GM21619 (cell line): ENCODE data around the gene DCUN1D1.

ENCODE experiments used
- ATAC-seq: cut with Tn5 transposase; IDR thresholded peaks from one replicate; pipeline ENCODE4 v1.9.1; 2021; ENCODE audit not compliant: unreplicated experiment

The DCUN1D1 gene

DNA sequence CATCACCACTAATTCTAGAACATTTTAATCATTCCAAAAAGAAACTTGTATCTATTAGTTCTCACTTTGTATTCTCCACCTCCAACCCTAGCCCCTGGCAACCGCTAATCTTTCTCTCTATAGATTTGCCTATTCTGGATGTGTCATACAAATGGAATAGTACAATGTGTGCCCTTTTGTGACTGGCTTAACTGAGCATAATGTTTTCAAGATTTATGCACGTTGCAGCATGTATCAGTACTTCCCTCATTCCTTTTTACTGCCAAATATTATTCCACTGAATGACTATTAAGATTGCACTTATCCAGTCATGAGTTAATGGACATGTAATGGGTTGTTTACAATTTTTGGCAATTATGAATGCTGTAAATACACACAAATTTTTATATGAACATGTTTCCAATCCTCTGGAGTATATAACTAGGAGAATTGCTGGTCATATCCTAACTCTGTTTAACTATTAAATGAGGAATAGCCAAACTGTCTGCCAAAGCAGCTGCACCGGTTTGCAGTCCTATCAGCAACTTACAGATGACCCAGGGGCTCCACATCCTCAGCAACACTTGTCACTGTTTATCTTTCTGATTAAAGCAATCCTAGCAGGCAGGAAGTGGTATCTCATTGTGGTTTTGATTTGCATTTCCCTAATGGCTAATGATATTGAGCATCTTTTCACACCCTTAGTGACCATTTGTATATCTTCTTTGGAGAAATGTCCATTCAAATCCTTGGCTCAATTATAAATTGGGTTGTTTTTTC, 42.9 kb downstream of the DCUN1D1 start:
- peak; percentile 99 for ATAC-seq

GRCh38 chr3:182936918-182937285, 43.4 kb downstream of the DCUN1D1 start:
- no peak for ATAC-seq

- no peak for ATAC-seq
Measured at GRCh38 chr3:182936239-182936917, 44.0 kb downstream of the DCUN1D1 start.

GRCh38 chr3:182935803-182936202, 44.5 kb downstream of the DCUN1D1 start:
- no peak for ATAC-seq

DNA sequence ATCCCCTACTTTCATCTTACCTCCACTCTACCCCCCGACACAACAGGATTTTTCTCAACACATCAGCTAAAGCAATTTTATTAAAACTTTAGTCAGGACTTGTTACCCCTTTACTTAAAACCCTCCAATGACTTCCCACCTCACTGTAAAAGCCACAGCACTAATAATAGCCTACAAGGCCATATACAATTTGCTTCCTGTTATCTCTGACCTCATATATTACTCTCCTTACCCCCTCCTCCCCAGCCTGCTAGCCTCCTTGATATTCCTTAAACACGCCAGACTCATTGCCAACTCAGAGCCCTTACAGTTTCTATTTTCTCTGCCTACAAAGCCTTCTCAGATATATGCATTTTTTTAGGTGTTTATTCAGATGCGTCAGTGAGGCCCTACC, 54.4 kb downstream of the DCUN1D1 start:
- ATAC-seq, result no peak

GRCh38 chr3:182925330-182925943, 54.9 kb downstream of the DCUN1D1 start:
- peak; percentile 98 for ATAC-seq

GRCh38 chr3:182921665-182922355, 58.5 kb downstream of the DCUN1D1 start:
- no peak for ATAC-seq

DNA sequence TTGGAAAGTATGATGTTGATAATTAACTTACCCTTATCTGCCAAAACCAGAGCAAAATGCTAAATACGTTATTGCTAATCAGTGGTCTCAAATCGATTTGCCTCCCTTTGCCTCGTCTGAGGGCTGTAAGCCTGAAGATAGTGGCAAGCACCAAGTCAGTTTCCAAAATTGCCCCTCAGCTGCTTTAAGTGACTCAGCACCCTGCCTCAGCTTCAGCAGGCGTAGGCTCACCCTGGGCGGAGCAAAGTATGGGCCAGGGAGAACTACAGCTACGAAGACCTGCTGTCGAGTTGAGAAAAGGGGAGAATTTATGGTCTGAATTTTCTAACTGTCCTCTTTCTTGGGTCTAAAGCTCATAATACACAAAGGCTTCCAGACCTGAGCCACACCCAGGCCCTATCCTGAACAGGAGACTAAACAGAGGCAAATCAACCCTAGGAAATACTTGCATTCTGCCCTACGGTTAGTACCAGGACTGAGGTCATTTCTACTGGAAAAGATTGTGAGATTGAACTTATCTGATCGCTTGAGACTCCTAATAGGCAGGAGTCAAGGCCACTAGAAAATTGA, 59.7 kb downstream of the DCUN1D1 start:
- no peak for ATAC-seq

DNA sequence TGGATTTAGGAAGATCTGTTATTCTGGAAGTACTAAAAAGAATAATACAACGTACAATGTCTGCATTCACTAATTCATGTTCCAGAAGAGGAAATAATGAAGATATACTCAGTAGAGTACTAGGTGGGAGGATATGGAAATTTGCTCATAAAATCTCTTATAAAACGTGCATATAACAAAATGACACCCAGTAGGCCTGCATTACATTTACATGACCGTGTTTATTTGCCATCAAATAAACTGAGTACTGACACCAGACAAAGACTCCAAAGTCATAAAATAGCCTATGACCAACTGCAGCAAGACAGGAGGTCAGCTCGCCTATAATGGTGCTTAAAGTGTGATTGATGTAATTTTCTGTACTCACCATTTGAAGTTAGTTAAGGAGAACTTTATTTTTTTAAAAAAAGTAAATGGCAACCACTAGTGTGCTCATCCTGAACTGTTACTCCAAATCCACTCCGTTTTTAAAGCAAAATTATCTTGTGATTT, 60.4 kb downstream of the DCUN1D1 start:
- no peak for ATAC-seq

DNA sequence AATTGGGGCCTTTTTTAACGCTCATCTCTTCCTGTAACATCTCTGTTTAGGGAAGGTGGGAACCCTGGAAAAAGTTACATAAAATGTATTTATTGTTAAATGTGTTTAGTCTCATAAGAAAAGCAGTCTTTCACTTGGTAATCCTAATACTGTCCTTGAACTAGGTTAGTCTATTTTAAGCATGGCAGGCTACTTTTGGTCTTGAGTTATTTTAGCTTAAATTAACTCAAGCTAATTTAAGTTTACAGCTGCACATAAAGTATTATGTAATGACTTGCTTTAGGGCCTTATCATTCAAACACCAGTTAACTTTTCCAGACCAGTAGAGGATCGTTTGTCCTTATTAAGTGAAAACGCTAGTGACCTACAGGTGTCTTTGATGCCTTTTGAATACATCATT, 63.2 kb downstream of the DCUN1D1 start:
- no peak for ATAC-seq

DNA sequence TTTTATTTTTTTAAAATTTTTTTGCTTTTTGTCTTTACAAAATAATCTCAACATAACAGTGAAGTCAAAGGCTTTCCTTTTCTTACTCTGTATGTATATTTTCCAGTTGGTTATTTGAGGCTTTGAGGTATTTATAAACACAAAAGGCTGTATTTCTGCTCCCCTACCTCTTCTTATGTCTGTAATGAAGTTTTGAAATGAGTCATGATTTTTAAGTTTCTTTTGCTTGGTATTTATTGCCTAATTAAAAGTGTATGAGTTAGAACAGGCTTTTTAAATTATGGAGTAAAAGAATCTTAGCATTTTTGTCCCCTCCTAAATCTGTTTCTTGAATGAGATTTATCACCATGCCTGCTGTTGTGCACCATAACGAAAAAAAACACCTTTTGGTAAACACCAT, 66.0 kb downstream of the DCUN1D1 start:
- ATAC-seq, result peak; percentile 38

DNA sequence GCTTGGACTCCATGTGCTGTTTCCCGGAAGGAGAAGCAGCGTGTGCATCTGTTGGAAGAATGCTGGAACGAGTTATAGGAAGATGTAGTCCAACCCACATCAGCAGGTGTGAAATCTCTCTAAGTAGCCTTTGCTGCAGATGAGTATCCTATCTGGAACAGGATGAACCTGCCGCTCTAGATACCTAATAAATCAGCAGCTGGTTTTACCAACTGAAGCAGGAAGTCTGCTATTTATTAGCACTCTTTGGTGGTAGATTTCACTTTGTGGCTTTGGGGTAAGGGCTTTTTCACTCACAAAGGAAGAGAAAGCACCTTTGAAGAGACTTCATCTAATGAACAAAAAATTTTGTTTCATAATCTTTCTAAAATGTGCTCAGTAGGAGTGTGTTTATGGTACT, 66.4 kb downstream of the DCUN1D1 start:
- peak; percentile 92 for ATAC-seq

DNA sequence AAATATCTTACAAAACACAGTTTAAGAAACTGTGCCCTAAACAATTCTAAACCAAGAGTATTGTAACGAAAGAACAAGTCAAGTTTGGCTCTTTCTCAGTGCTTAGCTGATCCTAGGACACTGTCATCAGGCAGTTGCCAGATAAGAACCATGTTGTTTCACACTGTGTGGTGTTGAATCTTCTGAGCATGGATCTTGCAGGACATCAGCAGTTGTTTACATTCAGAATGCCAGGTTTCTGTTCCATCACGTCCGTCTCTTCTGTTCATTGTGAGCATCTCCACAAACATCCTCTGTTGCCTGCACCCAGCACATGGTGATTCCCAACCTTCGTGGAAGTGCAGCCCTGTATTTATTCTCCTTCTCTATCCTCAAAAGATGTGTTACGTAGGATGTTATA, 67.9 kb downstream of the DCUN1D1 start:
- ATAC-seq, result no peak

DNA sequence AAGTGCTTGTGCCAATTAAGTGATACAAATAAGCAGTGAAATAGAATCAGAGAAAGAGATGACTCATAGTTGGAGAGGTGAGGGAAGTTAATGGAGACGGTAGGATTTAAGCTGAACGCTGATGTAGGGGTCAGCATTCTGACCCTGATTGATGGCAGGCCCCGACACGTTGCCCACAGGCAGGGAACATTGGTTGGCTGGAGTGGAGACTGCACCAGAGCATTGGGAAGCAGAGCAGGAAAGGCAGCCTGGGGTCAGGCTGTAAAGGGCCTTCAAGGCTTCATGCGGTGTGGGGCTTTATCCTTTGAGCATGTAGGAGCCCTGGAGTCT, 68.6 kb downstream of the DCUN1D1 start:
- no peak for ATAC-seq

GRCh38 chr3:182910936-182911781, 69.2 kb downstream of the DCUN1D1 start:
- no peak for ATAC-seq

GRCh38 chr3:182909318-182910040, 70.9 kb downstream of the DCUN1D1 start:
- no peak for ATAC-seq

DNA sequence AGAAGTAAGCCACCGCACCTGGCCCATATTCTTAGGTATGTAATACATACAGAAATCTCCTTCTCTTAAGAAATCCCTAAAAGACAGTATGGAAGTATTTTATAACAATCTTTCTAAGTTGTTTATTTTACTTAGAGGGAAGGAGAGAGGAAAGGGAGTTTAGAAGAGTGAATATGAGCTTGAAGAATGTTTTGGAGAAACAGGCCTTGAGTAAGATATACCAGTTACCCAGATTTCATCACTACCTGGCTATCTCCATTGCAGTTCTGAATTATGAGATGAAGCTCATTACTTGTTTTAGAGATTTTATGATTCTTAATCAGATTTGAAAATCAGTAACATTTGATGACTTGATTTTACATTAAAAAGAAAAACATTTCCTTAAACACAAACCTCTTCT, 71.9 kb downstream of the DCUN1D1 start:
- ATAC-seq, result no peak

DNA sequence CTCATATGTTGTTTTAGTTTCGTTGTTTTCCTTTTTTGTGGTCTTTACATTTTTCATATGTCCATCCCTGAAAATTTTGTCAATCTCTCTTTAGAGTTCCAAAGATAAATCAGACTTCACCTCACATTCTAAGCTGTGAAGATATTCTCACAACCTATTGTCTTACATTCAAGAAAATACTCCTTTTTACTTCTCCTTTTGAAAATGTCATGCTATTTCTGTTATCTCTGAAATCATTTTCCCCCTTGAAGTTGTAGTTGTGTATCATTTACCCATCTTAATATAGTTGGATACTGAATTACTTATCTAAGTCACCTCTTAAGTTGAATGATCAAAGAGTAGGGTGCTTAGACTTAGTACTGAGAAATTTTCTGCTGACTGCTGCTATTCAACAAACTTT, 74.3 kb downstream of the DCUN1D1 start:
- ATAC-seq, result peak; percentile 47

DNA sequence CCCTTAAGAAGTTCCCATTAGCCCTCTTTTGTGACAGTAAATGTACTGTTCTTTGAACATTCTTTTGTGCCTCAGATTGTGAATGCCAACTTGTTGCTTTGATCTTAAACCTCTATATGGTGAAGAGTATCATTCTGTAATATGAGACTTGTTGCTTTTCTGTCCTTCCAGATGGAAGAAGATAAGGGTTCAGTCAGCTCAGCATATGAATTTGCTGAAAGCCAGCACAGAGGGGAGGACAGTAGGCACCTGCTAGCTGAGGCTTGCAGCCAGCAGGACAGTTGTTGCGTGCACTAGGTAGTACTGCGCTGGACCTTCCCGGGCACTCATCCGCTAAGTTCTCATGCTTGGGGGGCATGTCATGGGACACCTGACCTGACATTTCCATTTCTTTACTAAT, 74.7 kb downstream of the DCUN1D1 start:
- no peak for ATAC-seq

DNA sequence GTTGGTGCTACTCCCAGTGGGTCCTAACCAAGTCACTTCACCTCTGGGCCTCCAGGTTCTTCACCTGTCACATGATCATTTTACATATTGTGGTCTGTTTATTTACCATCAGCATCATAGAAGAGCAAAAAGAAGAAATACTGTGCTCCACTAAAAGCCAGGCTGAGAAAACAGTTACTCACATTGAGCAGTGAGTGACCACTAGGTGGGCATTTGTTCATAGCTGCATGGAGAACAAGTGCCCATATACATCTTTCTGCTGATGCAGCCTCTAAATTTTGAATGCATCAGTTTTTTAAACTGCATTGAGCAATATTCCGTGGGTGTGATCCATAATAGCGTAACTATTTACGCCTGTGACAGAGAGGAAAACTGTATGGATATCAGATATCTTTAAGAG, 76.2 kb downstream of the DCUN1D1 start:
- ATAC-seq, result no peak
